Epithelial cell of esophagus (primary cell): ENCODE data around the gene ACACB.

ENCODE experiments used
- DNase-seq: peaks from one replicate; pipeline ENCODE4 v3.0.0; 2010; ENCODE audit warnings: low read depth
- H3K4me3 ChIP-seq: 2 replicates; pipeline ENCODE4 v1.5.1; 2011; ENCODE audit warnings: mild to moderate bottlenecking, low read length, control low read depth
- CTCF ChIP-seq: IDR thresholded peaks from 2 replicates; pipeline ENCODE4 v1.5.1; 2011; ENCODE audit warnings: low read depth, mild to moderate bottlenecking, low read length, control low read depth, inconsistent platforms; ENCODE audit not compliant: insufficient read depth; ENCODE audit errors: missing control alignments

ACACB gene

GRCh38 chr12:109244073-109244472, 127.7 kb downstream of the ACACB start:
- no peak overlapping the region for H3K4me3 ChIP-seq
- no peak for DNase-seq
- no peak for TF ChIP-seq CTCF

- no peak for DNase-seq
- no peak overlapping the region for H3K4me3 ChIP-seq
- no peak for TF ChIP-seq CTCF
Observed at GRCh38 chr12:109246221-109246620, 129.8 kb downstream of the ACACB start.

GRCh38 chr12:109247831-109248654, 131.7 kb downstream of the ACACB start:
- H3K4me3 ChIP-seq = no peak overlapping the region
- no peak for TF ChIP-seq CTCF
- no peak for DNase-seq

GRCh38 chr12:109250523-109250922, 134.1 kb downstream of the ACACB start:
- no peak for DNase-seq
- no peak overlapping the region for H3K4me3 ChIP-seq
- no peak for TF ChIP-seq CTCF

GRCh38 chr12:109252799-109253198, 136.4 kb downstream of the ACACB start:
- no peak overlapping the region for H3K4me3 ChIP-seq
- no peak for DNase-seq
- TF ChIP-seq CTCF = no peak

- DNase-seq = no peak
- no peak for TF ChIP-seq CTCF
- no peak overlapping the region for H3K4me3 ChIP-seq
Observed at GRCh38 chr12:109253913-109254544, 137.6 kb downstream of the ACACB start.
